Panc1 (cell line): ENCODE data around the gene RALB. TPM values are rescaled to one million over a fixed set of nuclear protein-coding genes. Genes with fewer than 3 reads are reported as not detected.

ENCODE experiments used
- ATAC-seq: fragments of 200-7000 bp; cut with Tn5 transposase; 2 replicates; pipeline ENCODE4 v1.9.1; 2020; ENCODE audit warnings: mild to moderate bottlenecking, moderate library complexity
- BruUV-seq: library from RNA; stranded (reverse); fragments of 400-500 nt; replicated peaks from 2 replicates; lab custom pipeline; 2021; lab: Mats Ljungman, UMichigan
- CTCF ChIA-PET: fragments of 300-600 bp; sonication (Branson Sonifier 250); formaldehyde crosslinking; loops from one replicate; lab custom pipeline; 2022; ENCODE audit warnings: antibody characterized with exemption; lab: Charles Lee
- POLR2A ChIA-PET: fragments of 300-600 bp; sonication (Branson Sonifier 250); formaldehyde crosslinking; loops from one replicate; lab custom pipeline; 2022; ENCODE audit warnings: antibody characterized with exemption; lab: Charles Lee
- DNase-seq: peaks from one replicate; pipeline ENCODE4 v3.0.0-alpha.2; 2010; ENCODE audit warnings: low read depth, low spot score
- H3K27ac ChIP-seq: 2 replicates; pipeline ENCODE4 v1.5.1; 2011; ENCODE audit warnings: mild to moderate bottlenecking, low read length, inconsistent platforms
- H3K27me3 ChIP-seq: fragments of 200-500 bp; sonication (Bioruptor generic); 2 replicates; pipeline ENCODE4 v1.6.0; 2014; ENCODE audit warnings: low read length, inconsistent platforms; ENCODE audit not compliant: control insufficient read depth, insufficient read depth
- H3K36me3 ChIP-seq: fragments of 200-500 bp; sonication (Bioruptor generic); 2 replicates; pipeline ENCODE4 v1.5.1; 2014; ENCODE audit warnings: inconsistent platforms, mild to moderate bottlenecking, low read length, moderate library complexity; ENCODE audit not compliant: control insufficient read depth, insufficient read depth
- H3K4me1 ChIP-seq: 2 replicates; pipeline ENCODE4 v1.5.1; 2011; ENCODE audit warnings: inconsistent platforms, mild to moderate bottlenecking, low read length, moderate library complexity; ENCODE audit not compliant: control insufficient read depth, insufficient read depth
- H3K4me3 ChIP-seq, 2 experiments: 2 replicates each; pipeline ENCODE4 v1.5.1; 2011 to 2012; ENCODE audit warnings: low read depth in 2 of 2, low read length in 2 of 2, mild to moderate bottlenecking in 2 of 2, inconsistent platforms in 1 of 2, moderate library complexity in 1 of 2
- H3K9me3 ChIP-seq: fragments of 200-500 bp; sonication (Bioruptor generic); 2 replicates; pipeline ENCODE4 v1.5.1; 2014; ENCODE audit warnings: low read depth, mild to moderate bottlenecking, inconsistent platforms, low read length, moderate library complexity; ENCODE audit not compliant: control insufficient read depth, insufficient read depth
- POLR2AphosphoS5 ChIP-seq: IDR thresholded peaks from 2 replicates; pipeline ENCODE4 v1.6.1; 2012; ENCODE audit warnings: mild to moderate bottlenecking, low read depth, low read length, moderate library complexity
- SIN3A ChIP-seq: IDR thresholded peaks from 2 replicates; pipeline ENCODE4 v1.6.1; 2012; ENCODE audit warnings: low read depth, mild to moderate bottlenecking, low read length, moderate library complexity, borderline replicate concordance; ENCODE audit not compliant: insufficient read depth
- TCF7L2 ChIP-seq: IDR thresholded peaks from 2 replicates; pipeline ENCODE4 v1.6.1; 2011; ENCODE audit warnings: mild to moderate bottlenecking, low read depth, low read length, inconsistent platforms
- in situ Hi-C: cut with HindIII; loops from 2 replicates; pipeline ENCODE4 v1.10.0; 2016; ENCODE audit warnings: low sequenced_read_pairs, low pct_unique_long_range_greater_than_20kb
- intact Hi-C: fragments of 100-400 bp; cut with micrococcal nuclease; formaldehyde crosslinking; loops from one replicate; pipeline ENCODE4 v1.10.0; 2022; ENCODE audit not compliant: unreplicated experiment
- total RNA-seq: library from RNA; stranded (reverse); gene quantifications from one replicate; pipeline ENCODE4 v1.2.1, GENCODE V29; 2021; ENCODE audit not compliant: unreplicated experiment
- TF ChIP-seq, protein P1 (sequence below): fragments of 450-650 bp; IDR thresholded peaks from 2 replicates; pipeline ENCODE4 v1.5.1; 2017; ENCODE audit warnings: mild to moderate bottlenecking
- TF ChIP-seq, protein P2 (sequence below), 2 experiments: IDR thresholded peaks; 2 replicates each; pipeline ENCODE4 v1.6.1; 2011 to 2012; ENCODE audit warnings: low read depth in 2 of 2, control low read depth in 1 of 2, low read length in 1 of 2, mild to moderate bottlenecking in 1 of 2, moderate library complexity in 1 of 2; ENCODE audit not compliant: insufficient read depth in 1 of 2

The RALB gene
- total RNA-seq, 1 experiment from 2014 or later, result 47.8 TPM

- no peak for ATAC-seq
- no peak for DNase-seq
- ChIA-PET POLR2A (no interaction called here), CTCF (no interaction called here)
- Histone ChIP-seq H3K27me3 (no peaks in the 10 kb centered on the region), H3K4me1 (no peaks in the 10 kb centered on the region), H3K9me3 (no peaks in the 10 kb centered on the region), H3K36me3 (no peaks in the 10 kb centered on the region), H3K27ac (no peak overlapping the region), H3K4me3 (no peak overlapping the region)
- intact Hi-C loops (loop anchor here (10.0 kb wide), 2 partner anchors 211 to 359 kb away; no protein-coding TSS in a partner anchor), in situ Hi-C loops (no loop called here)
- no TSS peak for BruUV-seq
- TF ChIP-seq, protein P1, sequence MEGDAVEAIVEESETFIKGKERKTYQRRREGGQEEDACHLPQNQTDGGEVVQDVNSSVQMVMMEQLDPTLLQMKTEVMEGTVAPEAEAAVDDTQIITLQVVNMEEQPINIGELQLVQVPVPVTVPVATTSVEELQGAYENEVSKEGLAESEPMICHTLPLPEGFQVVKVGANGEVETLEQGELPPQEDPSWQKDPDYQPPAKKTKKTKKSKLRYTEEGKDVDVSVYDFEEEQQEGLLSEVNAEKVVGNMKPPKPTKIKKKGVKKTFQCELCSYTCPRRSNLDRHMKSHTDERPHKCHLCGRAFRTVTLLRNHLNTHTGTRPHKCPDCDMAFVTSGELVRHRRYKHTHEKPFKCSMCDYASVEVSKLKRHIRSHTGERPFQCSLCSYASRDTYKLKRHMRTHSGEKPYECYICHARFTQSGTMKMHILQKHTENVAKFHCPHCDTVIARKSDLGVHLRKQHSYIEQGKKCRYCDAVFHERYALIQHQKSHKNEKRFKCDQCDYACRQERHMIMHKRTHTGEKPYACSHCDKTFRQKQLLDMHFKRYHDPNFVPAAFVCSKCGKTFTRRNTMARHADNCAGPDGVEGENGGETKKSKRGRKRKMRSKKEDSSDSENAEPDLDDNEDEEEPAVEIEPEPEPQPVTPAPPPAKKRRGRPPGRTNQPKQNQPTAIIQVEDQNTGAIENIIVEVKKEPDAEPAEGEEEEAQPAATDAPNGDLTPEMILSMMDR, result no peak
- no peak for TF ChIP-seq SIN3A
- TF ChIP-seq, protein P2, sequence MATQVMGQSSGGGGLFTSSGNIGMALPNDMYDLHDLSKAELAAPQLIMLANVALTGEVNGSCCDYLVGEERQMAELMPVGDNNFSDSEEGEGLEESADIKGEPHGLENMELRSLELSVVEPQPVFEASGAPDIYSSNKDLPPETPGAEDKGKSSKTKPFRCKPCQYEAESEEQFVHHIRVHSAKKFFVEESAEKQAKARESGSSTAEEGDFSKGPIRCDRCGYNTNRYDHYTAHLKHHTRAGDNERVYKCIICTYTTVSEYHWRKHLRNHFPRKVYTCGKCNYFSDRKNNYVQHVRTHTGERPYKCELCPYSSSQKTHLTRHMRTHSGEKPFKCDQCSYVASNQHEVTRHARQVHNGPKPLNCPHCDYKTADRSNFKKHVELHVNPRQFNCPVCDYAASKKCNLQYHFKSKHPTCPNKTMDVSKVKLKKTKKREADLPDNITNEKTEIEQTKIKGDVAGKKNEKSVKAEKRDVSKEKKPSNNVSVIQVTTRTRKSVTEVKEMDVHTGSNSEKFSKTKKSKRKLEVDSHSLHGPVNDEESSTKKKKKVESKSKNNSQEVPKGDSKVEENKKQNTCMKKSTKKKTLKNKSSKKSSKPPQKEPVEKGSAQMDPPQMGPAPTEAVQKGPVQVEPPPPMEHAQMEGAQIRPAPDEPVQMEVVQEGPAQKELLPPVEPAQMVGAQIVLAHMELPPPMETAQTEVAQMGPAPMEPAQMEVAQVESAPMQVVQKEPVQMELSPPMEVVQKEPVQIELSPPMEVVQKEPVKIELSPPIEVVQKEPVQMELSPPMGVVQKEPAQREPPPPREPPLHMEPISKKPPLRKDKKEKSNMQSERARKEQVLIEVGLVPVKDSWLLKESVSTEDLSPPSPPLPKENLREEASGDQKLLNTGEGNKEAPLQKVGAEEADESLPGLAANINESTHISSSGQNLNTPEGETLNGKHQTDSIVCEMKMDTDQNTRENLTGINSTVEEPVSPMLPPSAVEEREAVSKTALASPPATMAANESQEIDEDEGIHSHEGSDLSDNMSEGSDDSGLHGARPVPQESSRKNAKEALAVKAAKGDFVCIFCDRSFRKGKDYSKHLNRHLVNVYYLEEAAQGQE (IDR thresholded peaks at IDR 0.05; ENCODE audit: insufficient read depth in 1 of 2, low read depth in 2 of 2, low read length in 1 of 2), result no peak
- no peak for TF ChIP-seq TCF7L2
- TF ChIP-seq POLR2AphosphoS5, result no peak
Observed at GRCh38 chr2:120316071-120316470, 63.4 kb downstream of the RALB start.

- DNase-seq (no peak), ATAC-seq (no peak)
- Histone ChIP-seq H3K36me3 (no peaks in the 10 kb centered on the region), H3K27me3 (no peaks in the 10 kb centered on the region), H3K27ac (no peak overlapping the region), H3K4me3 (no peak overlapping the region), H3K4me1 (no peaks in the 10 kb centered on the region), H3K9me3 (no peaks in the 10 kb centered on the region)
- in situ Hi-C loops, result no loop called here
- ChIA-PET POLR2A (no interaction called here), CTCF (no interaction called here)
- TF ChIP-seq TCF7L2 (no peak), SIN3A (no peak), POLR2AphosphoS5 (no peak)
- TF ChIP-seq, protein P1, result no peak
- TF ChIP-seq, protein P2 (IDR thresholded peaks at IDR 0.05; ENCODE audit: insufficient read depth in 1 of 2, low read depth in 2 of 2, low read length in 1 of 2), result no peak
- BruUV-seq, result no TSS peak
- intact Hi-C loops, result loop anchor here (10.0 kb wide), 2 partner anchors 212 to 358 kb away; no protein-coding TSS in a partner anchor
Observed at GRCh38 chr2:120316528-120317179, 64.0 kb downstream of the RALB start.
